ENCODE data around the gene MMEL1. TPM values are rescaled to one million over a fixed set of nuclear protein-coding genes. Genes with fewer than 3 reads are reported as not detected.

Gene MMEL1
- total and polyA plus RNA-seq, 2 donors (not counting 1 experiment from before 2014, with no cell fraction given) = 0.33 to 0.60 TPM

DNA sequence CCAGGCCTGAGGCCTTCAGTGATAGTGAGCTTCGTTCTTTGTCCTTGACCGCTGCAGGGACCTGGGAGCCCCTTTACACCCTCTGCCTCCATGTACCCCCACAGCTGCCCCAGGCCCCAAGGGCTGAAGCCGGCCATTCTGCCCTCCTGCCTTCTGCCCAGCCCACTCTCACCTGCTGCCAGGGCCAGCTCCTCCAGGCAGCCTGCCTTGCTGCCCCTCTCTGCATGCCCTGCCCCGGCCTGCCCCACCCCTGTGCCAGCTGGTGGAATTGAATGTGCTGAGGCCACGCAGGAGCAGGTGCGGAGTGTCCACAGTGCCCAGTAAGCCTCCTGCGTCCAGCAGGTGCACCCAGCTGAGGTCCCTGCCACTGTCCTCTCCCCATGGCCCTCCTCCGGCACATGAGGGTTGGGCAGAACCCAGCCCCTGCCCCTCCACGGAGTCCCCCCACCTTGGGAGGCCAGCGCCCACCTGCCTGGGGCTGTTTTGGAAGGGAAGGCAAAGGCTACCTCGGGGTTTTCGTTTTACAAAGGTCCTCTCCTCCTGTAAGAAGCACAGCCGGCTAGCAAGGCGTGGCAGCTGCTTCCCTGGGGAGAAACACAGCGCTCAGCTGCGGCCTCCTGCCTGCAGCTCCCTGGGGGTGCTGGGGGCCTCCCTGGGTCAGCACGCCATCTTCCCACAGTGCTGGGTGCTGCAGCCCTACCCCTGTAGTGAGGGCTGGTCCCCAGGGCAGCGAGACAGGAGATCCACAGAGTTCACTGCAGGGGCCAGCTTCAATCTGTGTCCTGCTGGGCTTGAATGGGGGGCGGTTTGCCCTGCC lies 21.0 kb downstream of the MMEL1 start:
- Histone ChIP-seq H3K9ac (ENCODE audit: insufficient read depth, low read length) (no peak overlapping the region), H3K4me3 (replicated peaks in 1 of 4; ENCODE audit: control extremely low read depth in 1 of 4, insufficient read depth in 1 of 4, low read depth in 3 of 4, low read length in 4 of 4) (no peak overlapping the region), H3K4me2 (ENCODE audit: extremely low read depth, insufficient read depth, low read length) (no peak overlapping the region), H3K79me2 (ENCODE audit: control insufficient read depth, insufficient read depth, low read length) (no peaks in the 10 kb centered on the region), H3K27ac (ENCODE audit: insufficient read depth, low read length) (no peak overlapping the region), H3K9me3 (ENCODE audit: control insufficient read depth, insufficient read depth, low read depth, low read length) (no peaks in the 10 kb centered on the region), H4K20me1 (ENCODE audit: control insufficient read depth, extremely low read depth, insufficient read depth, low read length) (no peaks in the 10 kb centered on the region), H3K4me1 (ENCODE audit: control insufficient read depth, extremely low read depth, insufficient read depth, low read length) (no peaks in the 10 kb centered on the region), H2AFZ (ENCODE audit: low read length) (no peak overlapping the region), H3K27me3 (ENCODE audit: control insufficient read depth, insufficient read depth, low read length) (no peaks in the 10 kb centered on the region), H3K36me3 (ENCODE audit: control insufficient read depth, insufficient read depth, low read length) (no peaks in the 10 kb centered on the region)
- TF ChIP-seq, protein P1, sequence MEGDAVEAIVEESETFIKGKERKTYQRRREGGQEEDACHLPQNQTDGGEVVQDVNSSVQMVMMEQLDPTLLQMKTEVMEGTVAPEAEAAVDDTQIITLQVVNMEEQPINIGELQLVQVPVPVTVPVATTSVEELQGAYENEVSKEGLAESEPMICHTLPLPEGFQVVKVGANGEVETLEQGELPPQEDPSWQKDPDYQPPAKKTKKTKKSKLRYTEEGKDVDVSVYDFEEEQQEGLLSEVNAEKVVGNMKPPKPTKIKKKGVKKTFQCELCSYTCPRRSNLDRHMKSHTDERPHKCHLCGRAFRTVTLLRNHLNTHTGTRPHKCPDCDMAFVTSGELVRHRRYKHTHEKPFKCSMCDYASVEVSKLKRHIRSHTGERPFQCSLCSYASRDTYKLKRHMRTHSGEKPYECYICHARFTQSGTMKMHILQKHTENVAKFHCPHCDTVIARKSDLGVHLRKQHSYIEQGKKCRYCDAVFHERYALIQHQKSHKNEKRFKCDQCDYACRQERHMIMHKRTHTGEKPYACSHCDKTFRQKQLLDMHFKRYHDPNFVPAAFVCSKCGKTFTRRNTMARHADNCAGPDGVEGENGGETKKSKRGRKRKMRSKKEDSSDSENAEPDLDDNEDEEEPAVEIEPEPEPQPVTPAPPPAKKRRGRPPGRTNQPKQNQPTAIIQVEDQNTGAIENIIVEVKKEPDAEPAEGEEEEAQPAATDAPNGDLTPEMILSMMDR (conservative IDR thresholded peaks at IDR 0.05 in 1 of 2, IDR thresholded peaks at IDR 0.05 in 1 of 2; ENCODE audit: low read depth in 1 of 2, low read length in 2 of 2) = no peak
- TF ChIP-seq EZH2 (IDR thresholded peaks at IDR 0.05; ENCODE audit: low read length, missing control alignments) = no peak
- no peak for DNase-seq (ENCODE audit: low read depth in 2 of 2)

- H3K27ac ChIP-seq (ENCODE audit: insufficient read depth, low read length) = no peak overlapping the region
- H3K27me3 ChIP-seq (ENCODE audit: control insufficient read depth, insufficient read depth, low read length) = no peaks in the 10 kb centered on the region
- no peaks in the 10 kb centered on the region for H3K36me3 ChIP-seq (ENCODE audit: control insufficient read depth, insufficient read depth, low read length)
- no peaks in the 10 kb centered on the region for H4K20me1 ChIP-seq (ENCODE audit: control insufficient read depth, extremely low read depth, insufficient read depth, low read length)
- H3K9ac ChIP-seq (ENCODE audit: insufficient read depth, low read length) = no peak overlapping the region
- no peak overlapping the region for H2AFZ ChIP-seq (ENCODE audit: low read length)
- H3K4me2 ChIP-seq (ENCODE audit: extremely low read depth, insufficient read depth, low read length) = no peak overlapping the region
- no peaks in the 10 kb centered on the region for H3K9me3 ChIP-seq (ENCODE audit: control insufficient read depth, insufficient read depth, low read depth, low read length)
- peak; percentile 7 to 9 for DNase-seq (ENCODE audit: low read depth in 2 of 2)
- TF ChIP-seq, protein P1 (conservative IDR thresholded peaks at IDR 0.05 in 1 of 2, IDR thresholded peaks at IDR 0.05 in 1 of 2; ENCODE audit: low read depth in 1 of 2, low read length in 2 of 2) = no peak
- no peak for TF ChIP-seq EZH2 (IDR thresholded peaks at IDR 0.05; ENCODE audit: low read length, missing control alignments)
- no peak overlapping the region for H3K4me3 ChIP-seq (replicated peaks in 1 of 4; ENCODE audit: control extremely low read depth in 1 of 4, insufficient read depth in 1 of 4, low read depth in 3 of 4, low read length in 4 of 4)
- H3K79me2 ChIP-seq (ENCODE audit: control insufficient read depth, insufficient read depth, low read length) = no peaks in the 10 kb centered on the region
- no peaks in the 10 kb centered on the region for H3K4me1 ChIP-seq (ENCODE audit: control insufficient read depth, extremely low read depth, insufficient read depth, low read length)
These were observed 21.8 kb downstream of the MMEL1 start for GRCh38 chr1:2611031-2611501.

- no peaks in the 10 kb centered on the region for H3K36me3 ChIP-seq (ENCODE audit: control insufficient read depth, insufficient read depth, low read length)
- H3K4me1 ChIP-seq (ENCODE audit: control insufficient read depth, extremely low read depth, insufficient read depth, low read length) = no peaks in the 10 kb centered on the region
- no peak overlapping the region for H2AFZ ChIP-seq (ENCODE audit: low read length)
- H3K4me2 ChIP-seq (ENCODE audit: extremely low read depth, insufficient read depth, low read length) = no peak overlapping the region
- no peaks in the 10 kb centered on the region for H3K79me2 ChIP-seq (ENCODE audit: control insufficient read depth, insufficient read depth, low read length)
- no peaks in the 10 kb centered on the region for H3K9me3 ChIP-seq (ENCODE audit: control insufficient read depth, insufficient read depth, low read depth, low read length)
- H3K27me3 ChIP-seq (ENCODE audit: control insufficient read depth, insufficient read depth, low read length) = no peaks in the 10 kb centered on the region
- DNase-seq (ENCODE audit: low read depth in 2 of 2) = no peak
- H3K4me3 ChIP-seq (replicated peaks in 1 of 4; ENCODE audit: control extremely low read depth in 1 of 4, insufficient read depth in 1 of 4, low read depth in 3 of 4, low read length in 4 of 4) = no peak overlapping the region
- H3K9ac ChIP-seq (ENCODE audit: insufficient read depth, low read length) = no peak overlapping the region
- H4K20me1 ChIP-seq (ENCODE audit: control insufficient read depth, extremely low read depth, insufficient read depth, low read length) = no peaks in the 10 kb centered on the region
- no peak for TF ChIP-seq EZH2 (IDR thresholded peaks at IDR 0.05; ENCODE audit: low read length, missing control alignments)
- TF ChIP-seq, protein P1 (conservative IDR thresholded peaks at IDR 0.05 in 1 of 2, IDR thresholded peaks at IDR 0.05 in 1 of 2; ENCODE audit: low read depth in 1 of 2, low read length in 2 of 2) = no peak
- no peak overlapping the region for H3K27ac ChIP-seq (ENCODE audit: insufficient read depth, low read length)
These were observed 22.5 kb downstream of the MMEL1 start for GRCh38 chr1:2610036-2610959.

All from fibroblast of lung (primary cell).